NCI-H524 (cell line): ENCODE results near the gene STAT5B.
A peak's percentile ranks its signal among the peaks of the same experiment; 100 is the strongest.

ENCODE experiments used
- DNase-seq, 2 experiments: peaks; one replicate each; lab custom pipeline; 2025; lab: John Stamatoyannopoulos, UW

Gene STAT5B

GRCh38 chr17:42285346-42286050 lies 9.3 kb upstream of the STAT5B start:
- DNase-seq, result no peak

- DNase-seq, result peak; percentile 18 to 42
Observed at GRCh38 chr17:42284566-42284965, 8.4 kb upstream of the STAT5B start.

- DNase-seq, result no peak
Observed at GRCh38 chr17:42284024-42284369, 7.8 kb upstream of the STAT5B start.

- no peak for DNase-seq
Observed at GRCh38 chr17:42283241-42284023, 7.2 kb upstream of the STAT5B start.

- no peak for DNase-seq
Observed at GRCh38 chr17:42282478-42283080, 6.4 kb upstream of the STAT5B start.

GRCh38 chr17:42281571-42282096 lies 5.4 kb upstream of the STAT5B start:
- DNase-seq, result no peak

- no peak for DNase-seq
Observed at GRCh38 chr17:42279776-42280630, 3.8 kb upstream of the STAT5B start.

GRCh38 chr17:42277342-42277712 lies 1.1 kb upstream of the STAT5B start:
- no peak for DNase-seq

- DNase-seq, result peak in 1 of 2 experiments; percentile 50
Observed at GRCh38 chr17:42276609-42277341, 584 bp upstream of the STAT5B start.

- peak; percentile 38 to 52 for DNase-seq
Observed at GRCh38 chr17:42275527-42276358, 448 bp downstream of the STAT5B start.

- DNase-seq, result peak in 1 of 2 experiments; percentile 64
Observed at GRCh38 chr17:42274812-42275526, 1.2 kb downstream of the STAT5B start.

- no peak for DNase-seq
Observed at GRCh38 chr17:42274253-42274542, 2.0 kb downstream of the STAT5B start.

- DNase-seq, result no peak
Observed at GRCh38 chr17:42273474-42274252, 2.5 kb downstream of the STAT5B start.

- DNase-seq, result no peak
Observed at GRCh38 chr17:42272162-42272907, 3.9 kb downstream of the STAT5B start.

- no peak for DNase-seq
Observed at GRCh38 chr17:42271779-42272035, 4.5 kb downstream of the STAT5B start.

- DNase-seq, result no peak
Observed at GRCh38 chr17:42271006-42271778, 5.0 kb downstream of the STAT5B start.

GRCh38 chr17:42270596-42270995 lies 5.6 kb downstream of the STAT5B start:
- DNase-seq, result no peak

GRCh38 chr17:42270170-42270535 lies 6.0 kb downstream of the STAT5B start:
- no peak for DNase-seq
